Measurements from ENCODE around the gene PLCL2.
"Not testable (repeated sequence)": the region's sequence is repeated elsewhere in the genome, so short reads cannot be mapped to it uniquely, and the experiment has no call there.

PLCL2 gene

DNA sequence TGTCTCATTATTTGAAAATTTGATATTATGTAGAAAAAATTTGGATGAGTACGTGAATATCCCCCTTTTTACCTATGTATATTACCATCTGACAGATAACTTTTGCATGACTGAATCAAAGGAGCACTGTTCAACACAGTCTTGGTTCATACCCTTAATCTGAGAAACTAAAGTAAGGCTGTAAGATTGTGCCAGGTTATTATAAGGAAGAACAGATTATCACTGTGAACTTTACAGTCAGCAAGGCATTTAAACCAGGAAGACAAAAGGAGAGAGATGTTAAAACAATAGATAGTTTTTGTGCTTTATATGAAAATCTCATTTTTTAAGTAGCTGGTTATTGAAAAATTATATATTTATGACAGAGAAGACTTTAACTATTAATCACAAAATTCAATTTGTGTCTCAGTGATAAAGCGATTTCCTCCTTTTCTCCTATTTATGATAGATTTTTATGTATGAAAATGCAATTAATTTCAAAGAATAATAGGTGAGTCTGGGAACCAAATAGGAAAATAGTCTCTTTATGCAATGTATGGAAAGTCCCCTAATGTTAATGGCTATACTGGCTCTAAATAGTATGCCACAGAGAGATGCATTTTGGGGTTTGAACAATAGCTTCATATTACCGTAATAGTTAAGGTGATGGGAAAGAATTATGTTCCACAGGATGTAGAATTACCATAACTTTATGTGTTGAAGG lies 33.4 kb downstream of the PLCL2 start:
- DNase-seq (ENCODE audit: low read depth) = no peak

DNA sequence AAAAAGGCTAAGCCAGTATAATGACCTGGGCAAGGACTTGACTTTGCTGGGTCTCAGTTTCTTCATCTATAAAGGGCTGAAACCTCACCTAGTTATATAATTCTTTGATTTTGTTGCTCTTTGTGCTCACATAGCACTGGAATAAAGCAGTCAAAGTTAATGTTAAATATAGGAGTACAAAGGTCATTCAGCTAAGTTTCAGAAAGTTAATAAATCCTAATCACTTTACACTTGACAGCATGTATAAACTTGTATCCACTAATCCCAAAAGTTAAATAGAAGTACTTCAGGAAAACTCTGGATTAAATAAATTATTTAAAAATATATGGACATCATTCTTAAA lies 33.9 kb downstream of the PLCL2 start:
- no peak for DNase-seq (ENCODE audit: low read depth)

DNA sequence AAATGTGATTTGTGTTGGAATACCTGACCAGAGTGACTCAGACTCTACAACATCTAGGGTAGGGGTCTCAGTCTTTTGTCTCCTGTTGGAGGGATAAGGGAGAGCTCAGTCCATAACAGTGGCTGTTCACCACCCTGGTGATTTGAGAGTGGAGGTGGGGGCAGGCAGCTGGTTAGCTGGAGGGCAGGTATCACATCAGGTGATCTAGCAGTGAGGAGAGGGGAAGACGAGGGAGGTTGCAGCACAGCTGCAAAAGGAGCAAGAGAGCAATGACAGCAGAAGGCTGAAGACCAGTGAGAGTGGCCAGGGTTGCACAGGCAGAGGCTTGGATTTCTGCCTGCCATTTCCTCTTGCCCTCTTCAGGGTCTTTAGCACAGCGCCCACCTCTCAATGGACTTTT lies 38.4 kb downstream of the PLCL2 start:
- DNase-seq (ENCODE audit: low read depth) = no peak

DNA sequence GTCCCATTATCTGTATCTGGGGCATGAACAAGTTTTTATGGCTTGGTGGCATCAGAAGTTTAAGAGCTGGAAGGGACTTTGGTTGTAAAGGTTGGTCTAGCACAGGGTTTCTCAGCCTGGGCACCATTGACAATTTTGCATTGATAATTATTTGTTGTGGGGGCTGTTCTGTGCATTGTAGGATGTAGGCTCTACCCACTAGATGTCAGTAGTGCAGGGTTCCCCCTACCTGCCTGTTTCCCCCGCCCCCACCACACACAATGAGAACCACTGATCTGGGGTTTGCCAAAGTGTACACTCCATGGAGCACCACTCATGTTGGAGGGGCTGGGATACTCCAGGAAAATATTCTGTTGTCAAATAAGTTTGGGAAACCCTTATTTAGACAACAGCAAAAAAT lies 42.7 kb downstream of the PLCL2 start:
- no peak for DNase-seq (ENCODE audit: low read depth)

DNA sequence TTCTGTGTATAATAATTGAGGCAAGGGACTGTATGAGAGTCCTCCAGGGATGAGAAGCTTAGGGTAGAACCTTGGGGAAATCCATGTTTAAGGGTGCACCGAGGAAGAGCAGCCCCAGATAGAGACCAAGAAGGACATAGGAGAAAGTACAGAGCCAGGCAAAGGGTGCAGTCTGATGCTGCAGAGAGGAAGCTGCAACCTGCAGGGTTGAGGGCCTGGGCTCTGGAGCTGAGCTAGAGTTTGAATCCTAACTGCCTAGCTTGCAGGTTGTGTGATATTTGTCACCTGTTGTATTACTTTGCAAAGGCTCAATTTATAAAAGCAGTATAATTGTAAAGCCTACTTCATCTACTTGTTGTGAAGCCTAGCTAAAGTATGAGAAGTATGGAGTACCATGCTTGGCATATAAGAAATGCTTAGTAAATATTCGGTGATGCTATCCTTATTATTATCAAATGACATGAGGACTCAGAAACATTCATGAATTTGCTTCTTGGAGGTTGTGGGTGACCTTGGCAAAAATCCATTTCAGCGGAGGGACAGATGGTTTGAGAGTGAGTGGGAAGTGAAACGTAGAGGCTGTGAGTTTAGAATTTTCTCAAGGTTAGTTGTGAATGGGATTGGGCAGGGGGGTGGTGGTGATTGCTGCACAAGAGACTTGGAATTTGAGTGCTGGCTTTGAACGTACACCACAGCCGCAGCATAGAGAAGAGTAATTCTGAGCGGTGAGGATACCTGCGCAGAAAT lies 43.8 kb downstream of the PLCL2 start:
- DNase-seq (ENCODE audit: low read depth) = no peak

DNA sequence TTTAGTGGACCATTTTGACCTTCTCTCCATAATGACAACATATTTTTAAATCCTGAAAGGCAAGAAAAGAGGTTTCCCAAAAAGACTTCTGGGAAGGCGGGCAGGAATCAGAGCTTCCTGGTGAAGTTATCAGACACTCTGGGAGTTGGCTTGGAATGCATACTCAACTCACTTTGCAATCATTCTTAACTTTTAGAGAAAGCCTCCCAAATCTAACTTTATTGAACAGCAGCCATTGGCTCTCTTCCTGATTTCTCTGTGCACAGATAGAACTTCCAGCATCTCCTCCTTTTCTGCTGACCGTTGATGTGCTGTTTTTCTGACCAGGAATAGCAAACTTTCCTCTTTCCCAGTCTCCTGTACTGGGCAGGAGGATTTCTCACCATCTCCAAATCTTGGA lies 44.6 kb downstream of the PLCL2 start:
- DNase-seq (ENCODE audit: low read depth) = no peak

DNA sequence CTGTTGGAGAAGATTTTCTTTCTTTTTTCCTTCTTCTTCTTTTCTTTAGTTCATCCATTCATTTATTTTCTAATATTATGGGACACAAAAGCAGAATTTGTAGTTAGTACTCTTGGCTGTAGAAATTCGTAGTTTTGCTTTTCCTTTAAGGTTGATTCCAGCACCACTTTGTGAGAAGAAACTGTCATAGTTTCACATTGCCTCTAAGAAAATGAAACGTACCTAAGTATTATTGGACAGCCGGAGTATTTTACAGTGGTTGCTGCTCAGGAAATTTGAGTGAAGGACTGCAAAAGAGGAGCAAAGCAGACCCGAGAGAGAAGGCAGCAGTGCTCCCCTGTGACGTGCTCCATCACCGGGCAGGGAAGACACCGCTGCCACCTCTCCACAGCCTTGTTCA lies 48.1 kb downstream of the PLCL2 start:
- no peak for DNase-seq (ENCODE audit: low read depth)

DNA sequence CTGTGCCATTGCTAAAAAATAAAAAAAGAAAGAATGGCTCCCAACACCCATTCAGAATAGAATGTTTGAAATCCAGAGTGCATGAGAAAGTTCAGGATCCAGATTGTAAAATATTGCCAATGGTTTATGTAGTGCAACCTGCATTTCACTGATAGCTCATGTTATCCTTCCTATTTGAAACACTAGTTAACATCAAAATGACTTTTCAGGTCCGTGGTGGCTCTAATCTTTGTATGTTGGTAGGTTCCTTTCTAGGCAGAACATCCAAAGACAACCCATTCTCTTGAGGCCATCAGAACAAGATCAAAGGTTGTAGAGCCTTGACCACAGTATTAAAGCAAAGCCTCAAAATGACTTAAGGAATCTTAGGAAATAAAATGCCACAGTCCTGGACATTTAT lies 51.0 kb downstream of the PLCL2 start:
- DNase-seq (ENCODE audit: low read depth) = no peak

DNA sequence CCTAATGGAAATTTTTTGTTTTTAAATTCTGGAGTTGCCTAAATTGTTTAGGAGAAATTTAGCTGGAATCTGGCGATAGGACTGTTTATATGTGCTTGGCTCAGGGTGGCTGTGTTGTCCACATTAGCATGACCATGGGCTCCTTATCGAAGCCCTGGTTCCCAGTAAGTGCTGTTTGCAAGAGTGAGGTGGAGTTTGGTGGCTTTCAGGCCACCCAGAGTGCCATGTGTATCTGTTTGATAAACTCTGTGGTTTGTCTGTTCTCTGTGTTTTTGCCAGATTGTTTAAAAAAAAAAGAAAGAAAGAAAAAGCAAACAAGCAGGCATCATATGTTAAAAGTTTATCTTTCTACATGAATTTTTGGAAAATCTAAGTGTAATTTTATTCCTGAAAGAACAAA lies 51.5 kb downstream of the PLCL2 start:
- DNase-seq (ENCODE audit: low read depth) = no peak

DNA sequence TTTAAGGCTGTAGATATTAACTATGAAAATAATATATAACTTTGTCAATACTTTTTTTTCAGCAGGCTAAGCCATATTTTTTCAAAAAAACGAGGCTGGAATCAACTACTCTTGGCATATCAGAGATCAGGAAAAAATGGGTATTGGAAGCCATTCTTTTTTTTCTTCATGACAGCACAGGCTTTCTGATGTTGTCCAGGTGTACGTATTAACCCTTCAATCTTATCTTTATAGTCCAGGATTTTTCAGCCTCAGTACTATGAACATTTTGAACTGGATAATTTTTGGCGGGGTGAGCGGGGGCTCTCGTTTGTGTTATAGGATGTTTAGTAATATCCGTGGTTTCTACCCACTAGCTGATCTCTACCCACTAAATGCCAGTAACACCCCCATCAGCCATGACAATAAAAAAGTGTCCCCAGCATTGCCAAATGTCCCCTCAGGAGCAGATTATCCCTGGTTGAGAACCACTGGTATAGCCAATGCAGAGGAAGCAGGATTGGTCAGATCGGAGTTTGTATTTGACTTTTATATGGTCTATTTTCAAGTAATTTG lies 52.0 kb downstream of the PLCL2 start:
- no peak for DNase-seq (ENCODE audit: low read depth)

DNA sequence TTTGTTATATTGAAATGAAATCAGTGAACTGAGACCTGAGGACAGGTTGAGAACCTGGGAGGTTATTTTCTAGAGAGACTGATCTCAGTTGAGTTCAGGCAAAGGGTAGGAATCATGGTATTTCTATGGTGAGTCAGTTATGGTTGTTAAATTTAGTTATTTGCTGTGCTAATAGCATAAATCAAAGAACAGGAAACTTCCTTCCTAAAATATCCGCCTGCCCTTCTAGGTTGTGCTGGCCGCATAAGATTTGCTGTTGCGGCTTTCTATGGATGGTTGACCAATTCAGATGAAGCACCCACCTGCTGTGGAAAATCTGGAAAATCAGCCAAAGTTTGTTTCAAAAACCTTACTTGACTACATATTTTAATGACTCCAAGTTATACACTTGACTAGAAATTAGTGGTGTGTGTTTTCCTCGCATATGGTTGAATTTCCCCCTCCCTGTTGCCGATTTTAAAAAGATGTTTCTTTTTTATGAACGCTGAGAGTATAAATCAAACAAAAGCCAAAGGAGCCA lies 52.6 kb downstream of the PLCL2 start:
- DNase-seq (ENCODE audit: low read depth) = no peak

DNA sequence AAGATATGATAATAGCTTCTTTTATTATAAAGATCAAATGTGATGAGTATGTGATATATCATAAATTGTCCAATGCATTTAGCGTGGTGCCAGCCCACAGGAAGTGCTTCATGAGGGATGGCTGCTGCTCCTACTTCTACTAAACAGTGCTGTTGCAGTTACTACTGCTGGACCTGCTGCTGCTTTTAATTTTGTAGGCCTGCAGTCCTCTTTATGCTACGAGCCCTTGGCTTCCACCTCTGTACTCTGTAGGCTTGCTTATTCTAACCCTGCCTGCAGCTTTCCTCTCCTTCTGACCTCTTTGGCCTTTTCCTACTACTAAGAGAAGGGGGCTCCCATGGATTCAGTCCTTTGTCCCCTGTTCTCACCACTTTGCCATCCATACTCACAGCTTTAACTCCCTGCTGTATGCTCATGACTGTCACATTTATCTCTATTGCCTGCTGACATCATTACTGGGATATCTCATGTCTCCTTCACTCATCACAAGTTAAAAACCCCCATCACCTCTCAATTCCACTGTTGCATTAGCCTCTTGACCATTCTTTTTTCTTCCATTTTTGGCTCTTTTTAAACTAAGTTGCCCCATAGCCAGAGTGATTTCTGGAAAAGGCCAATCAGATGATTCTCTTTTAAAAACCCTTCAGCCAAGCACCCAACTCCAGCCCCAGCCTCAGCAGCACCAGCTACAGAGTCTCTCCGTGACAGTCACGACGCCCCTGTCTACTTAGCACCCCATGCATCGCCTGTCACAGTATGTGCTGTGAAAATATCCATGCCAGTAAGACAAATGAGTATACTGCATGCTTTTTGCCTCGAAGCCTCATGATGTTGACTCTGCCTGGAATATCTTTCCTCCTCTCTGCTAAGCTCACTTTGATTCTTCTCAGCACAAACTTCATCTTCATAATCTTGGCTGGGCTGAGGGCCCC lies 56.3 kb downstream of the PLCL2 start:
- DNase-seq (ENCODE audit: low read depth) = no peak

DNA sequence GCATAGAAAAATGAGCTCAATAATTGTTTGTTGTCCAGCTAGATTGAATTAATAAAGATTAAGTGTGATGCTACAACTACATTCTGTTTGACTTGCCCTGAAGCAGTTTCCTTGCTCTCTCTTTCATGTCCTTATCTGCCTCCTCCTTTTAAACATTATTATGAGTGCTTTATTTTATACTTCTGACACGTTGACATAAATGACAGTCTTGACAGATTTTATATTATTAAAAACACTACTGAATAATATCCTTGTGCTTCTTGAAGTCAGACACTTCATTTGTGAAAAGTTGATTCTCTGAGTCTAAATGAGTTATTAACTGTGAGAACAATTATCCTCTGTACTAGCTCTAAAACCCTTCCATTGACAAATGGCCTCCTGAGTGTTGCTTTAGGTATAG lies 58.2 kb downstream of the PLCL2 start:
- DNase-seq (ENCODE audit: low read depth) = no peak

DNA sequence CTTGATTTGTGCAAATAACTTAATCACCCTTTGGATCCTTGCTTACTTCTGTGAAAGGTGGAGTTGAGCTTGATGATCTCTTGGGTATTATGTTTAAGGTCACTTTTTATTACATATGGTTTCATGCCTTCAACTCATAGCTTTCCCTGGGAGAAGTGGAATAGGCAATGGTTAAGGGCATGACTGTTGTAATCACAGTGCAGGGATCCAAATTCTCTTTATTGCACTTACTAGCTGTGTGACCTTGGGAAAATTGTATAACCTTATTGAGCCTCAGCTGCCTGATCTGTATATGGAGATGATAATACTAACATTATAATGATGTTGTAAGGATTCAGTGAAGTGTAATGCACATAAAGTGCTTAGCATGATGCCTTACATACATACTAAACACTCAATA lies 59.1 kb downstream of the PLCL2 start:
- DNase-seq (ENCODE audit: low read depth) = no peak

DNA sequence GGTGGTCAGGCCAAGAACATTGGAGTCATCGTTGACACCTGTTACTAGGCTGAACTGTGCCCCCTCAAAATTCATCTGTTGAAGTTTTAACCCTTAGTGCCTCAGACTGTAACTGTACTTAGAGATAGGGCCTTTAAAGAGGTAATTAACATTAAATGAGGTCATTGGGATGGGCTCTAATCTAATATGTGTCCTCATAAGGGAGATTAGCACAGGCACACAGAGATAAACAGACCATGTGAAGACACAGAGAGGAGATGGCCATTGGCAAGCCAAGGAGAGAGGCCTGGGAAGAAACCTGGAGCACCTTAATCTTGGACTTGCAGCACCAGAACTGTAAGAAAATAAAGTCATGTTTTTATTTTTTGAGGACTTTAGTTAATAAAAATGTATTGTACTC lies 59.6 kb downstream of the PLCL2 start:
- DNase-seq (ENCODE audit: low read depth) = no peak

DNA sequence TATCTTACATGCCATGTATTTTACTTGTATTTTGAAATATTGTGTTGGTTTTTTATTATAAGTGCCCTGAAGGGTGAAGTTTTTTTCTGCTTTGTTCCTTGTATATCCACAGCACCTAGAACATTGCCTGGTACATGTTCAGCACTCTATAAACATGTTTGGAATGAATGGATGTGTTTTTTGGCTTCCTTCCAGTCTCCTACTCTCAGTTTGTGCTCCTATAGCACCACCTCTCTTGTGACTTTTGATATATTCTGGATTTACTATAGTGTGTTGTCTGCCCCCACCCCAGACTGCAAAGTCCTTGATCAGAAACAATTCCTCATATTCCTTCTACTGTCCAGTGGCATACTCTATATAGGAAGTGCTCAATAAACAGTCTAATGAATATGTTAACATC lies 60.6 kb downstream of the PLCL2 start:
- DNase-seq (ENCODE audit: low read depth) = no peak

DNA sequence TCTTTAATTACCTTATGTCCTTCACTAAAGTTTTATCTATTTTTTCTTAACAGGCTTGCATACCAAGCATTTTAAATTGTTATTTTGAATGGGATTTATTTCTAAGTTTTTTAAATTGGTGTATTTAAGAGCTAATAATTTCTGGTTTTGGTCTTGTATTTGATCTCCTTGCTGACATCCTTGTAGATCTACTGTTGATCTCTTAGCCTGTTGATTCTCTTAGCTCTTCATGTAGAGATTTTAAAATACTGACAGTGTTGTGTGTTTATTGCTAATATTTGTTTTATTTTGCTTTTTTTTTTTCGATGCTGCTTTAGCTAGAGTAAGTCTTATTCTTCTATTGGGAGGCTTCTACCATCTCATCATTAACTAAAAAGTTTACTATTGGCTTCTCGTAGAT lies 65.5 kb downstream of the PLCL2 start:
- DNase-seq (ENCODE audit: low read depth) = no peak

DNA sequence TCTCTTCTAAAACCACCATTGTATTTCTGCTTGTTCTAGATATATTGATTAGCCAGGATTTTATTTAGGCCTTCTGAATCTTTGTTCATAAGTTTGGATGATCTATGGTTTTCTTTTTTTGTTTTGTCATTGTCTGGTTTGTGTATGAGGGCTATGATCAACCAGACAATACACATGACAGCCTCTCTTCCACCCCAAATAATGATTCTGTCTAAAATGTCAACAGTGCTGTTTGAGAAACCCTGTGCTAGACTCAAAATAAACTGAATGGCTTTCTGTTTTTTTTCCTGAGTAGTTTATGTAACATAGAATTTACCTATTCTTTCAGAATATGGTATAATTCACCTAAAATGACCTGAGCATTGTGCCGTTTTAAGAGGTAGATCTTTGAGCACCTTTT lies 66.1 kb downstream of the PLCL2 start:
- DNase-seq (ENCODE audit: low read depth) = no peak

DNA sequence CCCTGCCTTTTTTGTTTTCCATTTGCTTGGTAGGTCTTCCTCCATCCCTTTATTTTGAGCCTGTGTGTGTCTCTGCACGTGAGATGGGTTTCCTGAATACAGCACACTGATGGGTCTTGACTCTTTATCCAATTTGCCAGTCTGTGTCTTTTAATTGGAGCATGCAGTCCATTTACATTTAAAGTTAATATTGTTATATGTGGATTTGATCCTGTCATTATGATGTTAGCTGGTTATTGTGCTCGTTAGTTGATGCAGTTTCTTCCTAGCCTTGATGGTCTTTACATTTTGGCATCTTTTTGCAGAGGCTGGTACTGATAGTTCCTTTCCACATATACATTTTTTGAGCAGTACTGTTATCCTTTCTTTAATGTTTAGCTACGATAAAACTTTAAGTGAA lies 73.1 kb downstream of the PLCL2 start:
- DNase-seq (ENCODE audit: low read depth) = not testable (repeated sequence)

DNA sequence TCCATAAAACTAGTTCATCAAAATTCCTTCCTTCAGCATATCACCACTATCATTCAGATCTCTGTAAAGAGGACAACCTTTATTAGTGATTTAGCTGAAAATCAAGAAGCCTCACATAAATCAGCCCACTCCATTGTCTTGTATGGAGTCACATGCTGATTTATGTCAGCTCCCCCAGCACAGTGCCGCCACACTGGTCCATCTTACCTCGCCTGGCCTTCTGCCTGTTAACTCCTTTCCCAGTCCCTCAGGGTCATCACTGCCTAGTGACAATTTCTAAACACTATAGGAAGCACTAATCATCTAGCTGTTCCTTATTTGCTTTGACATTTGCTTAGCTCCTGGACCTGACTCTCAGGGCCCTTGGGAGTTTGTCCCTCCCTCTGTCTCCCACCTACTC lies 75.4 kb downstream of the PLCL2 start:
- DNase-seq (ENCODE audit: low read depth) = no peak

DNA sequence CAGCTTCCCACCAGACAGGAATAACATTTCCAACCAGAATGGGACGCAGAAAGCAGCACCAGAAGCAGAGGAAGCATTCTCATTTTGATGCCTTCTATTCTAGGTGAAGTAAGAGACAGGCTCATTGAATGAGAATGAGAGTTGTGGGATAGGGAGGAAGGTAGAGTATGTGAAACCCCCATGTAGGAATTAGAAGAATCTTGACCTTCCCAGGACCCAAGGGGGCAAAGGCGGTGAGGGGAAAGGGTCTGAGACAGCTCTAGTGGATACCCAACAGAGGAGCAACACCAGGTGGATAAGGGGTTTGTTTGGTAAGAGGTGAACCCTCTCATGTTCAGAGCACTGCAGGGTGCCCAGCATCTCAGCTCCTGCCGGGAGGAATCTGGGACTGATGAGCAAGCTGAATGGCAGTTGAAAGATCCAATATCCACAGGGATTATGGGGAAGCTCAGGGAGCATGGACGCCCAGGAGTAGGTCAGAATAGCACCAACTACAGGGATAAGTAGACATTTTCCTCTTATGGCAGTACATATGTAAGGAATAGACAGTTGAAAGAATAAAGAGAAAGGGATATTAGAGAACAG lies 77.0 kb downstream of the PLCL2 start:
- DNase-seq (ENCODE audit: low read depth) = no peak

DNA sequence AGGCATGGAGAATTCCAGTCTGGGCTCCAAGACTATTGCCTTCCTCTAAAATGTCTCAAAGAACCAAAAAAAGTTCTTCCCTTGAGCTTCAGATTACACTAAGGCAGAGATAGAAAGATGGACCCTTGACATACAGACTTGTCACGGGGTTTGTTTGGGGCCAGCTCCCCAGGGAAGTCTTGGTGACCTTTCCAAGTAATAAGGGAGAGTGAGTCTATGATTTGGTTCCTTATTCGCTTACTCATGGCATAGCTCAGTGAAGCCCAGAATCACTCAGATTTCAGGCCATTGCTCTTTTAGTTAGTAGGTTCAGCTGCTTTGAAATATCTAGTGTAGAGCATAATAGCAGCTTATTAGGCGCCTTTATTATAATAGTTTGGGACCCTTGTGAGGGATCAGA lies 90.3 kb downstream of the PLCL2 start:
- DNase-seq (ENCODE audit: low read depth) = peak; percentile 39
